ENCODE measurements around the gene PAPPA2.

GRCh38 chr1:176656257-176656995 is 193.5 kb downstream of the PAPPA2 start:
- TF ChIP-seq CTCF (IDR thresholded peaks at IDR 0.05) (no peak), POLR2AphosphoS5 (IDR thresholded peaks at IDR 0.05; ENCODE audit: low read depth, low read length) (no peak), TCF7L2 (IDR thresholded peaks at IDR 0.05; ENCODE audit: low read depth, low read length) (no peak)
